ENCODE results near the gene SMYD3. TPM values are rescaled to one million over a fixed set of nuclear protein-coding genes. Genes with fewer than 3 reads are reported as not detected.

Gene SMYD3
- total RNA-seq, 2 donors from 2014 or later: 23.8 to 34.0 TPM

GRCh38 chr1:245864872-245865271, 642.2 kb downstream of the SMYD3 start:
- ATAC-seq (replicated peaks): no peak
- no peaks in the 10 kb centered on the region for H3K4me1 Mint-ChIP-seq
- H3K27ac Mint-ChIP-seq: no peak overlapping the region
- H3K9me3 Mint-ChIP-seq: no peaks in the 10 kb centered on the region
- H3K27me3 Mint-ChIP-seq: no peaks in the 10 kb centered on the region
- peaks cover 16% of the 10 kb centered on the region for H3K36me3 Mint-ChIP-seq (ENCODE audit: low read depth)
- no peak overlapping the region for H3K4me3 Mint-ChIP-seq

GRCh38 chr1:245863566-245864184, 643.4 kb downstream of the SMYD3 start:
- no peak overlapping the region for H3K27ac Mint-ChIP-seq
- H3K27me3 Mint-ChIP-seq: no peaks in the 10 kb centered on the region
- H3K4me3 Mint-ChIP-seq: no peak overlapping the region
- no peak for ATAC-seq (replicated peaks)
- H3K36me3 Mint-ChIP-seq (ENCODE audit: low read depth): peaks cover 16% of the 10 kb centered on the region
- H3K4me1 Mint-ChIP-seq: no peaks in the 10 kb centered on the region
- H3K9me3 Mint-ChIP-seq: no peaks in the 10 kb centered on the region

- Mint-ChIP-seq H3K36me3 (ENCODE audit: low read depth) (peaks cover 20% of the 10 kb centered on the region), H3K27ac (no peak overlapping the region), H3K27me3 (no peaks in the 10 kb centered on the region), H3K9me3 (no peaks in the 10 kb centered on the region), H3K4me1 (no peaks in the 10 kb centered on the region), H3K4me3 (no peak overlapping the region)
- no peak for ATAC-seq (replicated peaks)
Measured at GRCh38 chr1:245862812-245863540, 644.1 kb downstream of the SMYD3 start.

- H3K27ac Mint-ChIP-seq: no peak overlapping the region
- ATAC-seq (replicated peaks): no peak
- no peak overlapping the region for H3K4me3 Mint-ChIP-seq
- no peaks in the 10 kb centered on the region for H3K9me3 Mint-ChIP-seq
- peaks cover 30% of the 10 kb centered on the region for H3K36me3 Mint-ChIP-seq (ENCODE audit: low read depth)
- H3K27me3 Mint-ChIP-seq: no peaks in the 10 kb centered on the region
- no peaks in the 10 kb centered on the region for H3K4me1 Mint-ChIP-seq
Measured at GRCh38 chr1:245860657-245861544, 646.2 kb downstream of the SMYD3 start.

- Mint-ChIP-seq H3K36me3 (ENCODE audit: low read depth) (peaks cover 29% of the 10 kb centered on the region), H3K27me3 (no peaks in the 10 kb centered on the region), H3K4me3 (no peak overlapping the region), H3K4me1 (no peaks in the 10 kb centered on the region), H3K27ac (peak overlapping the region; percentile 2), H3K9me3 (peaks cover 2% of the 10 kb centered on the region)
- ATAC-seq (replicated peaks): peak; percentile 52
Measured at GRCh38 chr1:245859493-245860114, 647.5 kb downstream of the SMYD3 start.

GRCh38 chr1:245858722-245859492, 648.2 kb downstream of the SMYD3 start:
- Mint-ChIP-seq H3K9me3 (peaks cover 5% of the 10 kb centered on the region), H3K27ac (no peak overlapping the region), H3K36me3 (ENCODE audit: low read depth) (peaks cover 33% of the 10 kb centered on the region), H3K27me3 (no peaks in the 10 kb centered on the region), H3K4me3 (no peak overlapping the region), H3K4me1 (no peaks in the 10 kb centered on the region)
- ATAC-seq (replicated peaks): no peak

- ATAC-seq (replicated peaks): no peak
- Mint-ChIP-seq H3K27me3 (no peaks in the 10 kb centered on the region), H3K4me1 (no peaks in the 10 kb centered on the region), H3K27ac (no peak overlapping the region), H3K9me3 (peaks cover 5% of the 10 kb centered on the region), H3K36me3 (ENCODE audit: low read depth) (peaks cover 33% of the 10 kb centered on the region), H3K4me3 (no peak overlapping the region)
Measured at GRCh38 chr1:245858022-245858721, 648.9 kb downstream of the SMYD3 start.

GRCh38 chr1:245856944-245857531, 650.0 kb downstream of the SMYD3 start:
- no peaks in the 10 kb centered on the region for H3K4me1 Mint-ChIP-seq
- H3K27ac Mint-ChIP-seq: no peak overlapping the region
- H3K4me3 Mint-ChIP-seq: no peak overlapping the region
- H3K27me3 Mint-ChIP-seq: no peaks in the 10 kb centered on the region
- ATAC-seq (replicated peaks): no peak
- peaks cover 5% of the 10 kb centered on the region for H3K9me3 Mint-ChIP-seq
- H3K36me3 Mint-ChIP-seq (ENCODE audit: low read depth): peaks cover 29% of the 10 kb centered on the region

- Mint-ChIP-seq H3K27ac (no peak overlapping the region), H3K27me3 (no peaks in the 10 kb centered on the region), H3K36me3 (ENCODE audit: low read depth) (peaks cover 26% of the 10 kb centered on the region), H3K9me3 (peaks cover 5% of the 10 kb centered on the region), H3K4me1 (no peaks in the 10 kb centered on the region), H3K4me3 (no peak overlapping the region)
- no peak for ATAC-seq (replicated peaks)
Measured at GRCh38 chr1:245855846-245856730, 651.0 kb downstream of the SMYD3 start.

GRCh38 chr1:245853291-245853690, 653.8 kb downstream of the SMYD3 start:
- no peak for ATAC-seq (replicated peaks)
- peaks cover 5% of the 10 kb centered on the region for H3K9me3 Mint-ChIP-seq

GRCh38 chr1:245843101-245843500, 664.0 kb downstream of the SMYD3 start:
- no peaks in the 10 kb centered on the region for H3K4me1 Mint-ChIP-seq
- H3K27me3 Mint-ChIP-seq: no peaks in the 10 kb centered on the region
- H3K36me3 Mint-ChIP-seq (ENCODE audit: low read depth): no peaks in the 10 kb centered on the region
- H3K9me3 Mint-ChIP-seq: no peaks in the 10 kb centered on the region
- no peak for ATAC-seq (replicated peaks)
- no peak overlapping the region for H3K4me3 Mint-ChIP-seq
- no peak overlapping the region for H3K27ac Mint-ChIP-seq

More at GRCh38 chr1:245853291-245853690, 653.8 kb downstream of the SMYD3 start:
- H3K27ac Mint-ChIP-seq: no peak overlapping the region
- H3K27me3 Mint-ChIP-seq: no peaks in the 10 kb centered on the region
- peaks cover 19% of the 10 kb centered on the region for H3K36me3 Mint-ChIP-seq (ENCODE audit: low read depth)
- no peaks in the 10 kb centered on the region for H3K4me1 Mint-ChIP-seq
- no peak overlapping the region for H3K4me3 Mint-ChIP-seq

- no peaks in the 10 kb centered on the region for H3K9me3 Mint-ChIP-seq
- no peaks in the 10 kb centered on the region for H3K27me3 Mint-ChIP-seq
- H3K4me1 Mint-ChIP-seq: no peaks in the 10 kb centered on the region
- no peak for ATAC-seq (replicated peaks)
- H3K4me3 Mint-ChIP-seq: no peak overlapping the region
- H3K27ac Mint-ChIP-seq: no peak overlapping the region
- H3K36me3 Mint-ChIP-seq (ENCODE audit: low read depth): peaks cover 2% of the 10 kb centered on the region
Measured at GRCh38 chr1:245842106-245842505, 665.0 kb downstream of the SMYD3 start.
